GM12891 (cell line): ENCODE measurements around the gene VSIG10L.

Source experiments
- DNase-seq: peaks from one replicate; pipeline ENCODE4 v3.0.0; 2011; ENCODE audit warnings: low spot score; ENCODE audit not compliant: insufficient read length
- FAIRE-seq: peaks from 2 replicates; lab custom pipeline; 2011; peaks lifted over from hg19 to GRCh38; lab: Jason Lieb, UNC
- PAX5 ChIP-seq: IDR thresholded peaks from 2 replicates; pipeline ENCODE4 v1.6.1; 2011; ENCODE audit warnings: low read length, moderate library complexity, mild to moderate bottlenecking; ENCODE audit not compliant: insufficient read depth, severe bottlenecking
- POLR2A ChIP-seq: IDR thresholded peaks from 2 replicates; pipeline ENCODE4 v1.6.1; 2011; ENCODE audit warnings: low read depth, low read length, control low read depth
- POLR2AphosphoS5 ChIP-seq: IDR thresholded peaks from 2 replicates; pipeline ENCODE4 v1.6.1; 2011; ENCODE audit warnings: low read depth, low read length, control low read depth
- POU2F2 ChIP-seq: IDR thresholded peaks from 2 replicates; pipeline ENCODE4 v1.6.1; 2011; ENCODE audit warnings: low read depth, mild to moderate bottlenecking, control low read depth, low read length, moderate library complexity
- SPI1 ChIP-seq: IDR thresholded peaks from 2 replicates; pipeline ENCODE4 v1.6.1; 2011; ENCODE audit warnings: low read depth, low read length, control low read depth
- TAF1 ChIP-seq: IDR thresholded peaks from 2 replicates; pipeline ENCODE4 v1.6.1; 2011; ENCODE audit warnings: low read depth, low read length, control low read depth

VSIG10L gene

DNA sequence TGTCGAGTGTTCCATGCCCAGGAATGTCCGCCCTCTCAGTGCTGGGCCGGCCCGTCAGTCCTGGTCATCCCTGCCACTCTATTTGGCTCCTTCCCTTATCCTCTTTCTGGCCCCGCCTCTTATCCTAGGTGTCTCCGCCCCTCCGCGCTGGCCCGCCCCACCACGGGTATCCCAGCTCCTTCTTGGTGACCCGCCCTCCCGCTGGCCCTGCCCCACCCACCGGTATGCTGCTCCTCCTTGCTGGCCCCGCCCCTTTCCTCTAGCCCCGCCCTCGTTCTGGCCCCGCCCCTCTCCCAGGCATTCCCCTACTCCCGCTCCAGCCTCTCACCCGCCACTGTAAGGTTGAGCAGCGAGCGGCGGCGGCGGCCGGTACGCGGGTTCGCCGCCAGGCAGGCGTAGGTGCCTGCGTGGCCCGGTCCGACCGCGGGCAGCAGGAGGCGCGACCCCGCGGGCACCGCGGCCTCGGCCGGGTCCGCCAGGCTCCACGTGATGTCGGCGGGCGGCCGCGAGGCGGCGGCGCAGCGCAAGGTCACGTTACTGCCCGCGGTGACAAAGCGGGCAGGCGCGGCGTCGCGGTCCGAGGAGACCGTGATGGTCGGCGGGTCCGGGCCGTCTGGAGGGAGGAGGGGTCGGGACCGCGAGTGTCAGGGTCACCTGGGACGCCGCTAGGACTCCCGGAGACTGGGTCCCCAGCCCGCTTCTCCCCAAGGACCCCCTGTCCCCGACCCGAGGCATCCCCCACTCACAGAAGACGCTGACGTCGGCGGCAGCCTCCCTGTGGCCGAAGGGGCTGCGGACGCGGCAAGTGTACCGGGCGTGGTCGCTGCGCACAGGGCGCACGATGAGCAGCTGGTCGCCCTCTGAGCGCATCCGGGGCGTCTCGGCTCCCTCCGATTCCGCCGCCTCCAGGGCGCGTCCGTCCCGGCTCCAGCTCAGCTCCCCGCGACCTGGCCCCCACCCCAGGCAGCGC, 2.0 kb downstream of the VSIG10L start:
- TF ChIP-seq POU2F2 = no peak
- TF ChIP-seq PAX5 = no peak
- peak; percentile 89 for DNase-seq
- FAIRE-seq = peak; percentile 94

DNA sequence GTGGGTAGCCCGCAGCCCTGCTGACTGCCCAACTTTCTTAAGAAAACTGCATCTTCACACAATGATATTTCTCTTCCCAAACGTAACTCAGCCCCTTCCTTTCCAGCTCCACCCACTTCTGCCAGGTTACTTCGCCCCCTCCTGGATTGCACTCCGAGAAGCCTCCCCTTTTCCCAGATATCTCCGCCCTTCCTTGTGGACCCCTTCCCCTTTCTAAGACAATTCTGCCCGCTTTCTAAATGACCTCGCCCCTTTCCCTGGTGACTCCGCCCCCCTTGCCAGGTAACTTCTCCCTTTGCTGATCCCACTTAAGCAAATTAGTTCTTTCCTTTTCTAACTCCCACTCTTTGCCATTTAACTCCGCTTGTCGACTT, 2.6 kb downstream of the VSIG10L start:
- TF ChIP-seq POU2F2 (no peak), SPI1 (no peak), TAF1 (no peak), PAX5 (no peak), POLR2A (no peak), POLR2AphosphoS5 (no peak)
- DNase-seq = no peak
- FAIRE-seq = no peak

DNA sequence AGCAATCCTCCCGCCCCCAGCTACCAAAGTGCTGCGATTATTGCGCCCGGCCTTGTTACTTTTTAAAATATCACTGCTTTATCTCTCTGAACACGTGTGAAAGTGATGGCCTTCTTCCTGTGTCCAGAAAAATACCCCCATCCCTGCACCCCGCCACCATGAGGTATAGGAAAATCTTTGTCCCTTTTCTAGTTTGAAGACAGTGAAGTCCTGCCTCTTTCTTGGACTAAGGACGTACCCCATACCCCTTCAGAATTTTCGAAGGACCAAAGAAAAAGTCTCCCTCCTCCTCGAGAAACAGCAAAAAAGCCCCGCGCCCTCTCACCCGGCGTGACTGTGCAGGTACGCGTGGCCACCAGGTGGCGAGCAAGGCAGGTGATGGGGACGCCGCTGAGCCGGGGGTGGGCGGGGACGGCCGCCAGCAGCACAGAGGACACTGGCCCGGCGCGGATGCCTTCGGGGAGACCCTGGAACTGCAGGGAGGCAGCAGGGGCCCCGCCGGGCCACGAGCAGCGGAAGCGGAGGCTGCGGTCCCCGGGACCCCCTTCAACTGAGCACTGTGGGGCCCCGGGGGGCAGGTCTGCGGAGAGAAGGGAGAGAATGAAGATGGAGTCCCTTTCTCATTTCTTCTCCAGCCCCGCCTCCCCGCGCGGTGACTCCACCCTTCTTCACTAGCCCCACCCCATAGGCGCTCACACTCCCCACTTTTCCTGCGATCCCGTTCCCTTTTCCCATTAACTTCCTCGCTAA, 3.2 kb downstream of the VSIG10L start:
- FAIRE-seq (peak; percentile 91), DNase-seq (peak; percentile 97)
- TF ChIP-seq PAX5 = no peak
- no peak for TF ChIP-seq POU2F2
- TF ChIP-seq POLR2A = no peak
- TF ChIP-seq POLR2AphosphoS5 = no peak
- no peak for TF ChIP-seq SPI1
- TF ChIP-seq TAF1 = no peak

DNA sequence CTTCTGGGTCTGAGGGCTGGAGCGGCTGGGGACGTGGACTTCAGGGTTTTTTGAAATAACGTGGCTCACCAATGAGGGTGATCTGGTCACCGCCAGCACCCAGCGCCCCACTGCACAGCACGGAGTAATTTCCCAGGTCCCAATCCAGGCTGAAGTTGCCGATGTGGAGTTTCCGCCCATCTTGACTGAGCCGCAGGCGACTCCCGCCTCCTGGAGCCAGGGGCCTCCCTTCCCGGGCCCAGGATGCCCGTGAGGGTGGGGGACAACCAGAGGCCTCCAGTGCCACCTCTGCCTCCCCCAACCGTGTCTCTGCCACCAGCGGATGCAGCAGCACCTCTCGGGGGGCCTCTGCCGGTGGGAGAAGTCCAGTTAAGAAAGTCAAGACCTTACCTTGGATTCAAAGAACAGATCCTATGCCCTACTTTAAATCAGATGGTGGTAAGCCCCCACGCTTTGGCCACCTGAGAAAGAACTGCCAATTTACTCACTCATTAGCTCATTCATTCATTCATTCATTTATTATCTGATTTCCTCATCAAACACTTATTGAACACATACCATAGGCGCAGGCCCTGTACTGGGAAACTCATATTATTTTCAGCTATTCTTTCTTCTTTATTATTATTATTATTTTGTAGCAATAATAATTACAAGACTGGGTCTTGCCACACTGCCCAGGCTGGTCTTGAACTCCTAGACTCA, 3.9 kb downstream of the VSIG10L start:
- no peak for DNase-seq
- no peak for TF ChIP-seq PAX5
- no peak for TF ChIP-seq POLR2A
- TF ChIP-seq TAF1 = no peak
- TF ChIP-seq SPI1 = no peak
- no peak for TF ChIP-seq POLR2AphosphoS5
- no peak for TF ChIP-seq POU2F2
- FAIRE-seq = no peak

DNA sequence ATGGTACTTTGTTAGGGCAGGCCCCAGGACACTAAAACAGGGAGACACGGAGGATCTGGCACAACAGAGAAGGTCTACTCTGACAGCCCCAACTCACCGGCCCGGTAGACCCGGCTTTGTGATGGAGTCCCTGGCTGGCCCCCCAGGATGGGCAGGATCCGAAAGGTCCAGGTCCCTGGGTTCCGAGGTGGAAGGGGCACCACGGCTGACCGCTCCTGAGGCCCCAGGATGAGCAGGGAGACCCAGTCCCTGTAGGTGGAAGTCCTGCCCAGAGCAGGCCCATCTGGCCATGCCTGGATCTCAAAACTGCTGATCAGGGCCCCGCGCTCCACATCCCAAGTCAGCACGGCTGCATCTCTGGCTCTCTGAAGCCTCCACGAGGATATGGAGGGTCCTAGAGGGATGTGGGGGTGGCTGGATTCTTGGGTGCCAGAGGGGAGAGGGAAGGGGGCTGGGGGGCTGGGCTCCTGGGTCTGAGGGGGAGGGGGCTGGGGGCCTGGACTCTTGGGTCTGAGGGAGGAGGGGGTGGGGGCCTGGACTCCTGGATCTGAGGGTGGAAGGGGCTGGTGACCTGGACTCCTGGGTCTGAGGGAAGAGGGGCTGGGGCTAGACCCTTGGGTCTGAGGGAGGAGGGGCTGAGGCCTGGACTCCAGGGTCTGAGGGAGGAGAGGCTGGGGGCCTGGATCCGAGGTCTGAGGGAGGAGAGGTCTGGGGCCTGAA, 4.6 kb downstream of the VSIG10L start:
- FAIRE-seq = no peak
- no peak for TF ChIP-seq POLR2AphosphoS5
- no peak for TF ChIP-seq PAX5
- TF ChIP-seq TAF1 = no peak
- TF ChIP-seq POU2F2 = no peak
- no peak for TF ChIP-seq POLR2A
- no peak for TF ChIP-seq SPI1
- DNase-seq = no peak

DNA sequence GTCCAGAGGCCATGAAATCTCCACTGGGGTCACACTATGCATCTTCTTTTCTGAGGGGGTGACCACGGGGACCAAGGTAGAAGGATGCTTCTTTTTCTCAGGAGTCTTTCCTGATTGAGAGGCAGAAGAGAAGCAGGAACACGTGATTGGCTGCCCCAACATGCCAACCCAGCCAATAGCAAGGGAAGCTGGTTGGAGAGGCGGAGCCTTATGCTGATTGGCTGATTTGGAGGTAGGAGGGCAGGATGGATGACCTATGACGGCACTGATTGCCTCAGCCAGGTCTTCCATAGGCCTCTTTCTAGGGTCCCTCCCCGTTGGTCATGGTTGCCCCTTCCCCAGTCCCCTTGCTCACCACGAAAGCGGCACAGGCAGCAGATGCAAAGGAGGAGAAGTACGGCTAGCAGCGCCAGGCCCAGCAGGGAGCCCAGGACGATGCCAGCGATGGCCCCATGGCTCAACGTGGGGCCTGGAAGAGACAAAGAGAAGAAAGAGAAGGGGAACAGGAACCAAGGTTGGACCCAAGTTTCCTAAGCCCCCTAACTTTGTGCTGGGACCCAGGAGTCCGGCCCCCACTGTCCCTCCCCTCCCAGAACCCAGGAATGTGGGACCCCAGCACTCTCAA, 8.0 kb downstream of the VSIG10L start:
- FAIRE-seq (no peak), DNase-seq (no peak)
- TF ChIP-seq POLR2AphosphoS5 (no peak), TAF1 (no peak), SPI1 (no peak), POLR2A (no peak), POU2F2 (no peak), PAX5 (no peak)

DNA sequence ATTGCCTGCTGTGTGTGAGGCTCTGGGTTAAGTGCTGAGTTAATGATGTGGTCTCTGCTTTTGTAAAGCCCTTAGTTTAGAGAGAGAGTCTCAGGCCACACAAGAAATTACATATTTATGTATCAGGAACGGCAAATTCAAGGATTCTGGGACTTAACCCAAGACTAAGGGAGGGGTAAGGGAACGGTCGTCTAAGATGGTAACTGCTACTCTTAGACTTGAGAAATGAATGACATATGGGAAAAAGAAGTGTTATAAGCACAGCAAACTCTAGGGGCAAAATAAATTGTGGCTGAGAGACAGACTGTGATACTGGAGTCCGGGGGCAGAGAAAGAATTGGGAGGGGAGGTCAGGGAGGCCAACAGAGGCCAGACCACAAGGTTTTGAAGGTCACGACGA, 10.2 kb downstream of the VSIG10L start:
- TF ChIP-seq POU2F2 = no peak
- no peak for TF ChIP-seq POLR2A
- TF ChIP-seq TAF1 = no peak
- no peak for TF ChIP-seq PAX5
- no peak for TF ChIP-seq SPI1
- TF ChIP-seq POLR2AphosphoS5 = no peak
- no peak for DNase-seq
- FAIRE-seq = no peak

DNA sequence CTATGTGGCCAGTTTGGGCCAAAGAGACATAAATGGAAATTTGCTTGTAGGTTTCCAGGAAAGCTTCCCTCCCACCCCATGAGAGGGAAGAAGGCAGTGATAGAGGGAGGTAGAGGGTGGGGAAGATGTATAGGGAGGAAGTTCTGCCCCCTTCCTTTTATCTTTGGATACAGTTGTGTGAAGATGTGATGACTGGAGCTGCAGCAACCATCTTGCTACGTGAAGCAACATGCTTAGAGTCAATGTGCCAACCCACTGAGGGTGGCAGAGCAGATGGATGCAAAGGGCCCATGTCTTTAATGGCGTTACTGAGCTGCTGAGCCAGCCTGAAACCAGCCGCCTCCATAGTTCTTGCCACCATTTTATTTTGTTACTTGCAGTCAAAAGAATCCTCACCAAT, 10.7 kb downstream of the VSIG10L start:
- DNase-seq = no peak

More for the DNA sequence above, 10.7 kb downstream of the VSIG10L start:
- no peak for TF ChIP-seq PAX5
- no peak for TF ChIP-seq POLR2AphosphoS5
- FAIRE-seq = no peak
